Sigmoid colon (tissue), 7 donors: ENCODE results near the gene C22orf39. TPM values are rescaled to one million over a fixed set of nuclear protein-coding genes. Genes with fewer than 3 reads are reported as not detected.

Experiments
- DNase-seq: peaks from one replicate; pipeline ENCODE4 v3.0.0-alpha.2; 2019
- H3K27ac ChIP-seq, 4 donors: fragments of 200-600 bp; sonication (generic); one replicate each; pipeline ENCODE4 v1.5.1; 2016 to 2019; ENCODE audit warnings: mild to moderate bottlenecking in 1 of 4
- H3K27me3 ChIP-seq, 3 donors: fragments of 200-600 bp; sonication (generic); one replicate each; pipeline ENCODE4 v1.5.1; 2019; ENCODE audit warnings: mild to moderate bottlenecking in 1 of 3
- H3K36me3 ChIP-seq, 4 donors: fragments of 200-600 bp; sonication (generic); one replicate each; pipeline ENCODE4 v1.5.1; 2016 to 2019
- H3K4me1 ChIP-seq, 4 donors: fragments of 200-600 bp; sonication (generic); one replicate each; pipeline ENCODE4 v1.5.1; 2017 to 2019
- H3K4me3 ChIP-seq, 4 donors: fragments of 200-600 bp; sonication (generic); one replicate each; pipeline ENCODE4 v1.5.1; 2017 to 2019; ENCODE audit warnings: mild to moderate bottlenecking in 2 of 4, moderate library complexity in 1 of 4
- H3K9me3 ChIP-seq, 4 donors: fragments of 200-600 bp in 3 of 4; sonication (generic) in 3 of 4; one replicate each; pipeline versions ENCODE4 v1.5.1 to v1.6.1; 2013 to 2019
- CTCF ChIP-seq, 4 experiments: fragments of 450-650 bp in 3 of 4; fragments of 200-600 bp in 1 of 4; IDR thresholded peaks; one replicate each; pipeline ENCODE4 v1.5.1; 2016 to 2019; ENCODE audit warnings: antibody characterized with exemption in 4 of 4, mild to moderate bottlenecking in 3 of 4, moderate library complexity in 2 of 4
- EP300 ChIP-seq, 4 donors: sonication (generic); formaldehyde crosslinking; IDR thresholded peaks; one replicate each; pipeline ENCODE4 v1.6.1; 2017; ENCODE audit warnings: antibody characterized with exemption in 4 of 4
- POLR2A ChIP-seq, 2 donors: fragments of 450-650 bp; IDR thresholded peaks; one replicate each; pipeline ENCODE4 v1.6.1; 2016; ENCODE audit warnings: antibody characterized with exemption in 2 of 2, mild to moderate bottlenecking in 2 of 2, moderate library complexity in 2 of 2
- POLR2AphosphoS5 ChIP-seq, 4 donors: sonication (generic); formaldehyde crosslinking; IDR thresholded peaks; one replicate each; pipeline ENCODE4 v1.6.1; 2017; ENCODE audit warnings: antibody characterized with exemption in 4 of 4
- WGBS, 2 donors: extraction: QIAGEN DNeasy Blood & Tissue Kit; methylation state at CpG; one replicate each; pipeline ENCODE4 v1.1.7; 2013; 5-methylcytosine and 5-hydroxymethylcytosine counted together
- intact Hi-C: fragments of 100-400 bp; cut with DNase I; formaldehyde crosslinking; loops from one replicate; pipeline ENCODE4 v1.15.1; 2023
- polyA plus RNA-seq, 3 donors: library from polyadenylated mRNA; stranded (reverse); fragments of 200-250 nt; gene quantifications; one replicate each; pipeline ENCODE4 v1.2.3, GENCODE V29; 2013
- total RNA-seq, 4 donors: library from RNA; depleted of rRNA; stranded (reverse); fragments of >200 nt; gene quantifications; one replicate each; pipeline ENCODE4 v1.1.0, GENCODE V29; 2016
- donor health status: healthy with polysubstance abuse.
- donor health status: Bipolar disorder and iron deficiency.
- donor health status: healthy.

Gene C22orf39
- total and polyA plus RNA-seq, 7 donors = 25.2 to 135 (median 88.1) TPM

DNA sequence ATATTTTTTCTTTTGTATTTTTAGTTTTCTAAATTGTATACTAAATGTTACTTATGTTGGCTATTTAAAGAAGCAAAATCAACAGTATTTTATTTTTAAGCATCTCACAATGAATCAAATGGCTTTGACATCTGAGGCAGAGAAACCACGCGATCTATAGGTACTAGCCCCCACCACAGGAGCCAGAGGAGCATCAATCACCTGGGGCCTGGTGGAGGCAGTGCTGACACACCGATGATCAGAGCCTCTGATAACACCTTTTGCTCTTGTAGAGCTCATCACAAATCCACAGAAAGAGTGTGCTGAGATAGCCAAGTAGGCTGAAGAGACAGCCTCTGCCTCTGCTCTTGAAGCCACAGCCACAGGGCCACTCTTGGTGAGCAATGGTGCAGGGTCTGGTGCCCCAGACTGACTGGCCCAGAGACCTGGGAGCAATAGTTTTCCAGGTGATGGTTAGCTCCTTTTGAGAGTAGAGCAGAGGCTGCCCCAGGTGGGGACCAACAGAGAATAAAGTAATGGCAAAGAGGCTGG, 41.2 kb downstream of the C22orf39 start:
- Histone ChIP-seq H3K27ac (no peak overlapping the region), H3K9me3 (no peaks in the 10 kb centered on the region), H3K27me3 (no peaks in the 10 kb centered on the region), H3K4me1 (peaks cover 0 to 7% (median 0%) of the 10 kb centered on the region in 4 donors), H3K36me3 (peaks cover 9 to 70% (median 32%) of the 10 kb centered on the region in 4 donors), H3K4me3 (no peak overlapping the region)
- intact Hi-C loops = no loop called here
- no peak for TF ChIP-seq CTCF (IDR thresholded peaks at IDR 0.05)
- TF ChIP-seq EP300 (IDR thresholded peaks at IDR 0.05) = no peak
- no peak for TF ChIP-seq POLR2AphosphoS5 (IDR thresholded peaks at IDR 0.05)
- no peak for TF ChIP-seq POLR2A (IDR thresholded peaks at IDR 0.05)
- DNase-seq = no peak
- whole genome bisulfite sequencing, 2 donors = 79 to 94% methylated on average over 3 of the region's 3 CpGs

DNA sequence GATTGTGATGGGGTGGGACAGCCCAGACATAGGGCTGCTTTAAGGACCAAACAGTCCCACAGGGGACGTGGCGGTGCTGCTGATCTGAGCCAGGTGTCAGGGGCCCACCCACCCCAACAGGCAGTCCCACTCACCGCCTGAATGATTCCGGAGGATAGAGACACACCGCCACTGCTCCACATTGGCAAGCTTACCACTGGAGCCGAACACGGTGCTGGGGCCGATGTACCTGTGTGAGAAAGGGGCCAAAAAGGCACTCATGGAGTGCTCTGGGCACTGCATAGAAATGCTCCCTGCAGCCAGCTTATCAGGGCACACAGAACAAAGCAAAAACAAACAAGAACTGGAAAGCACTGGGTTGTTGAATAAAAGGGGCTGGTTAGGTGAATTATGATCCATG, 41.9 kb downstream of the C22orf39 start:
- no peak for DNase-seq
- intact Hi-C loops = no loop called here
- Histone ChIP-seq H3K9me3 (no peaks in the 10 kb centered on the region), H3K4me1 (peaks cover 0 to under 1% (median 0%) of the 10 kb centered on the region in 4 donors), H3K27me3 (no peaks in the 10 kb centered on the region), H3K4me3 (no peak overlapping the region), H3K27ac (no peak overlapping the region), H3K36me3 (peaks cover 9 to 75% (median 32%) of the 10 kb centered on the region in 4 donors)
- WGBS, 2 donors = 98% methylated on average over 8 of the region's 8 CpGs
- TF ChIP-seq POLR2AphosphoS5 (IDR thresholded peaks at IDR 0.05) (no peak), CTCF (IDR thresholded peaks at IDR 0.05) (no peak), POLR2A (IDR thresholded peaks at IDR 0.05) (no peak), EP300 (IDR thresholded peaks at IDR 0.05) (no peak)

DNA sequence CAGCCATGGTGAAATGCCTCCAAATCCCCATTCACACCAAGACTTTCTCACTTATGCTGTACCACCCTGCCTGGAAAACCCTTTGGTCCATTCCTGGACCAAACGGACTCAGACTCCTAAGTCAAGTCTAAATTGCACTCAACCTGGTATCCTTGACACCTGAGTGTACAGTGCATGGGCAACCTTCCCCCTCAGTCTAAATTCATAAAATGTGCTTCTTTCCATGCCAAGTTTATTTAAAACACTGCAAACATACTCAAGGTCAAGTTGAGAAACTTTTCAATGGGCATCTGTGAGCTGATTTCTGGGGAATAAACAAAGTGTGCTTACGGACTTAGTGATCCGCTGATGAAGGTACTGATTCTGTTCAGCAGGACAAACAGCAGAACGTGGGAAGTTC, 42.4 kb downstream of the C22orf39 start:
- intact Hi-C loops = no loop called here
- 94 to 95% methylated on average over 4 of the region's 4 CpGs for WGBS, 2 donors
- DNase-seq = no peak
- TF ChIP-seq POLR2A (IDR thresholded peaks at IDR 0.05) (no peak), CTCF (IDR thresholded peaks at IDR 0.05) (no peak), EP300 (IDR thresholded peaks at IDR 0.05) (no peak), POLR2AphosphoS5 (IDR thresholded peaks at IDR 0.05) (no peak)
- H3K4me1 ChIP-seq = no peaks in the 10 kb centered on the region
- H3K27me3 ChIP-seq = no peaks in the 10 kb centered on the region
- no peak overlapping the region for H3K27ac ChIP-seq
- H3K9me3 ChIP-seq = no peaks in the 10 kb centered on the region
- peaks cover 9 to 79% (median 29%) of the 10 kb centered on the region in 4 donors for H3K36me3 ChIP-seq
- H3K4me3 ChIP-seq = no peak overlapping the region

DNA sequence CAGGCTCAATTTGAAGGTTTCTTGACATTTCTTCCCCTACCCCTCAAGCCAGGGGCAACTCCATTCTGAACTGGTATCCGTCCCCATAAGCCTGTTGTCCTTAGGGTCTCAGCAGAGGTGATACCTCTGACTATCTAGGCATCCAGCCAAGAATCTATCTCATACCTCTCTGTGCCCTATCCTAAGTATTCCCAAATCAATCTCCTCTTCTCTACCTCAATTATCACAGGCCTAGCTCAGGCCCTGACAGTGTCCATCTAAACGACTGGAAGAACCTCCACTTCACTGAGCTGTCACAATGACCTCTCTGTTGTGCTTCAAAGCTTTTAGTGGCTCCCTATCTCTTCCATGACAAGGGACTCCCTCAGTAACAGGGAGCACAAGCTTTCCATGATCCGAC, 42.8 kb downstream of the C22orf39 start:
- intact Hi-C loops = no loop called here
- Histone ChIP-seq H3K4me1 (no peaks in the 10 kb centered on the region), H3K27me3 (no peaks in the 10 kb centered on the region), H3K9me3 (no peaks in the 10 kb centered on the region), H3K4me3 (no peak overlapping the region), H3K36me3 (peaks cover 9 to 79% (median 25%) of the 10 kb centered on the region in 4 donors), H3K27ac (no peak overlapping the region)
- WGBS, 2 donors = 97 to 98% methylated on average over 3 of the region's 3 CpGs
- DNase-seq = no peak
- no peak for TF ChIP-seq CTCF (IDR thresholded peaks at IDR 0.05)
- TF ChIP-seq POLR2A (IDR thresholded peaks at IDR 0.05) = no peak
- TF ChIP-seq EP300 (IDR thresholded peaks at IDR 0.05) = no peak
- TF ChIP-seq POLR2AphosphoS5 (IDR thresholded peaks at IDR 0.05) = no peak

DNA sequence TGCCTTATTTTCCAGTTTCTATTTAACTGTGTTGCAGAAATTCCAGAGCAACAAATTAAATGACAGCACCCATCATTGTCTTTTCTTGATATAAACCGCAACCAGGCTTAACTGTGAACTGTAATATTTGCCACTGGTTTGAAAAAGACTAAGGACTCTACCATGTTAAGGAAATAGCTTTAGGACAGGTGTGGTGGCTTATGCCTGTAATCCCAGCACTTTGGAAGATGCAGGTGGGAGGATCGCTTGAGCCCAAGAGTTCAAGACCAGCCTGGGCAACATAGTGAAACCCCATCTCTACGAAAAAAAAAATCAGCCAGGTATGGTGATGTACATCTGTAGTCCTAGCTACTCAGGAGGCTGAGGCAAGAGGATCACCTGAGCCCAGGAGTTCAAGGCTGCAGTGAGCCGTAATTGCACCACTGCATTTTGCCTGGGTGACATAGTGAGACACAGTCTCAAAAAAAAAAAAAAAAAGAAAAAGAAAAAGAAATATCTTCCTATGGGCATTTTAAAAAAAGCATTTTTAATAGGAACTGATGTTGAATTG, 44.8 kb downstream of the C22orf39 start:
- no peak for DNase-seq
- Histone ChIP-seq H3K4me3 (no peak overlapping the region), H3K4me1 (no peaks in the 10 kb centered on the region), H3K36me3 (peaks cover 9 to 79% (median 21%) of the 10 kb centered on the region in 4 donors), H3K27ac (no peak overlapping the region), H3K9me3 (no peaks in the 10 kb centered on the region), H3K27me3 (no peaks in the 10 kb centered on the region)
- intact Hi-C loops = no loop called here
- WGBS, 2 donors = 96 to 99% methylated on average over 4 of the region's 4 CpGs
- no peak for TF ChIP-seq POLR2AphosphoS5 (IDR thresholded peaks at IDR 0.05)
- no peak for TF ChIP-seq POLR2A (IDR thresholded peaks at IDR 0.05)
- TF ChIP-seq CTCF (IDR thresholded peaks at IDR 0.05) = no peak
- no peak for TF ChIP-seq EP300 (IDR thresholded peaks at IDR 0.05)
